COLO668 (cell line): ENCODE data around the gene WNT10A.

ENCODE experiments used
- DNase-seq: peaks from one replicate; lab custom pipeline; 2025; ENCODE audit not compliant: unreplicated experiment; lab: John Stamatoyannopoulos, UW

The WNT10A gene

DNA sequence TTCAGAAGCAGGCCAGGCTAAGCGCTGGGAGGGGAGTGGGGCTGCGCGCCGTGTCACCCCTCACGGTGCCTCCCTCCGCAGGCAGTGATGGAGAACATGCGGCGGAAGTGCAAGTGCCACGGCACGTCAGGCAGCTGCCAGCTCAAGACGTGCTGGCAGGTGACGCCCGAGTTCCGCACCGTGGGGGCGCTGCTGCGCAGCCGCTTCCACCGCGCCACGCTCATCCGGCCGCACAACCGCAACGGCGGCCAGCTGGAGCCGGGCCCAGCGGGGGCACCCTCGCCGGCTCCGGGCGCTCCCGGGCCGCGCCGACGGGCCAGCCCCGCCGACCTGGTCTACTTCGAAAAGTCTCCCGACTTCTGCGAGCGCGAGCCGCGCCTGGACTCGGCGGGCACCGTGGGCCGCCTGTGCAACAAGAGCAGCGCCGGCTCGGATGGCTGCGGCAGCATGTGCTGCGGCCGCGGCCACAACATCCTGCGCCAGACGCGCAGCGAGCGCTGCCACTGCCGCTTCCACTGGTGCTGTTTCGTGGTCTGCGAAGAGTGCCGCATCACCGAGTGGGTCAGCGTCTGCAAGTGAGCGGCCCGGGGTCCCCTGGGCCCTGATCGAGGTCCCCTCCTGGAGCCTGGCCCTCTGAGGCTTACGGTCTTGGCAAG, 12.2 kb downstream of the WNT10A start:
- peak; percentile 91 for DNase-seq

DNA sequence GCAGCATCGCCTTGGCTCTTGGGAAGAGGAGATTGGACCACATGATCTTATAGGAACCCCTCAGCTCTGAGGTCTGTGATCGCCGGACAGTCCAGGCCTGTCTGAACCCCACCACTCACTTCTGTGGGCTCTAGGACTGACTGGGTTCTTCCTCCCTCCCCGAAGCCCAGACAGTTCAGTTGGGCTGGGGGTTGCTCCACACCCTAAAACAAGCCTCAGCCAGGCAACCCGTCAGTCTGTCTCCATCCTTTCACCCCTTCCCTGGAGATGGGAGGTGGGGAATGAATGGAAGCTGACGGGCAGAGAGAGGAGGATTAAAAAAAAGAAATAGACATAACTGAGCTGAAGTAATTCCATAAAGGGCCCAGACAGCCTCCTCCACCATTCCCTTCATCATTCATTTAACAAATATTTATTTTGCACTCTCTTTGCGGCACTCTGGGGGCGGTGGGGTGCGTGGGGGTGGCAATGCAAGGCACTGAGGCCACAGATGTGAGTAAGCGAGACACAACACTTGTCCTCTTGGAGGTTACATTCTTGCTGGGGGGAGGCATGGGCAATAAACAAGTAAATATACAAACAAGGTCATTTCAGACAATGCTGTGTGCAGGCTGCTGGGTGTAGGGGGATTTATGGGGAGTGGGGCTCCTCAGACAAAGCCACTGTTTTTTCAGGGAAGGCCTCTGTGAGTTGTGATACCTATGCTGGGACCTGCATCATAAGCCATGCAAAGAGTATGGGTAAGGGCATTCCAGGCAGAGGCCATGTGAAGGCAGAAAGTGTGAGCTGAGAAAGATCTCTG, 12.9 kb downstream of the WNT10A start:
- DNase-seq, result no peak

DNA sequence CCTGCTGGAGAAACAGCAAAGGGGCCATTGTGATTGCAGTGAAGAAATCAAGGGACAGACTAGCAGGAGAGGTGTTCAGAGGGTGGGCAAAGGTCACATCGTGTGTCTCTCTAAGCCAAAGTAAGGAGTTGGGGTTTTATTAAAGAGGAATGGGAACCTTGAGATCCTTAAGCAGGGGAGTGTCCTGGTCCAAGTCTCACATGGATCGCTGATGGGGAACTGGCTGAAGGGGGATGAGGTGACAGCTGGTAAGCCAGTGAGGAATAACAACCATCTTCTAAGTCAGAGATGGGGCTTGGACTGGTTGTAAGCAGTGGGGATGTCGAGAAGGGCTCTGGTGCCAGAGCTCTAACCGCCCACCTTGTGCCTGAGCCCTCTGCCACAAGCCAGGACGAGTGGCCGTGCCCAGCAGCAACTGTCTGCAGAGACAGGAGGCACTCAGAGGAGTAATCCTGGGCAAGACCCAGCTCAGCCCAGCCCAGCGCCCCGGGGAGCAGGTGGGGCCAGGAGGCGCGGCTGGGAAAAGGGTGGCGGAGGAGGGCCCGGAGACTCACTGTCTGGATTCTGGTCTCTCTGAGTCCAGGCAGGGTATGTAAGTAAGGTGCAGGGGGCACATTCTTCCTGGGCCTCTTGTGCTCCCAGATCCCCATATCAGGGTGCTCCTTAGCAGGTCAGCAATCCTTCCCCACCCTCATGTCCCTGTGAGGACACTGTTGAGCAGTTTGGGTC, 13.7 kb downstream of the WNT10A start:
- DNase-seq, result peak; percentile 70

DNA sequence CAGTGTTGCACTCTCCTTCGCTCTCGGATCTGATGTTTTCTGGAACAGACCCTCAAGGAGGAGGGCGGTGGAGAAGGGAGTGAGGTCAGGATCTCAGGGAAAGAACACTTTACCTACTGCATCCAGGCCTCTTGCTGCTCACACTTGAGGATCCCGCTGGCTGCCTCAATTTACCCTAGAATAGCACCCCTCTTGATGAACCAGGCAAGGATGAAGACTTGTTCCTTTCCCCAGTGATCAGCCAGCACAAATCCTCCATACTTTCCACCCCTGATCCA, 14.2 kb downstream of the WNT10A start:
- no peak for DNase-seq

DNA sequence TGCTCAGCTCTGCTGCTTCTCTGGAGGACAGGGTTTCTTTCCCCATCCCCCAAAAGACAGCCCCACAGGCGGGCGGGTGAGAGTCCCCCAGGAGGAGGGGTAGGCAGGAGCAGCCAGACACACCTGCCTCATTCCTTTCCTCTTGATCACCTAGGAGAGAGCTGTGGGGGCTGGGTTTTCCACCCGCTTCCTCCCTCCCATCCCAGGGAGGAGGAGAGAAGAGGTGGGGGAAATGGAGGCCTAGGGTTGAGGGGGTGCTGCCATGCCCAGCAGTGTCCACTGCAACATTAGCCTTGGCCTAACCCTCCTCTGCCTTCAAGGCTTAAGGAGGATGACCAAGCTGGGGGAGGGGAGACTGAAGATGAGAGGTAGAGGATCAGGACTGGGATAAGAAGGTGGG, 14.7 kb downstream of the WNT10A start:
- DNase-seq, result peak; percentile 62

DNA sequence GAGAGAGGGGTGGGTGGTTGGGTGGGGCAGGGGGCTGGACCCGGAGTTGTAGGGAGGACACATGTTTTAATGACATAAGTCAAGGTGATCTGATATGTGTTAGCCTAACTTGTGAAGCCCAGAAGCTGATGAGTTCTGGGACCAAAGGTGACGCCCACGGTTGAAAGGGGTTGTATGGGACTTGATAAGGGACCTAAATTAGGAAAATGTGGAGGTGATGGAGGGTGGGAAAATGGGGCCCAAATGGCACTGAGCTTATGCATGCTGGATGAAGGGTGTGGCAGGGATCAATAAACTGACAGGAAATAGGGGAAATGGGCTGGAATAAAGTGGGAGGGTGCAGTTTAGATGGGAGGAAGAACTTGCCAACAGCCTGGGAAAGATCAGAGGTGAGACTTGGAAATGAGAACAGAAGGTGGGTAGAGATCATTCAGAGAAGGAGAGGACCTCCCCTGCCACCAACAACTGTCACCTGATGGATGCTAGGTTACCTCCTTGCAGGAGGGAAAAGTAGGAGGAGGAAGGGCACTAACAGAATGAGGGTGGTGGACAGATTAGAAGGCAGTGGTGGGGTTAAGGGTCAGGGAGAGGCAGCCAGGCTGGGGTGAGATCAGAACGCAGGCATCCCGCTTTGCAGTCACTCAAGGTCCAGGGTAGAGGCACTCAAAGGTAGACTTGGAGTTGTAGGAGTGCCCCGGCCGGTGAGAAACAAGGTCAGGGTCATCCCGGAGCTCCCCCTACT, 15.3 kb downstream of the WNT10A start:
- DNase-seq, result no peak

DNA sequence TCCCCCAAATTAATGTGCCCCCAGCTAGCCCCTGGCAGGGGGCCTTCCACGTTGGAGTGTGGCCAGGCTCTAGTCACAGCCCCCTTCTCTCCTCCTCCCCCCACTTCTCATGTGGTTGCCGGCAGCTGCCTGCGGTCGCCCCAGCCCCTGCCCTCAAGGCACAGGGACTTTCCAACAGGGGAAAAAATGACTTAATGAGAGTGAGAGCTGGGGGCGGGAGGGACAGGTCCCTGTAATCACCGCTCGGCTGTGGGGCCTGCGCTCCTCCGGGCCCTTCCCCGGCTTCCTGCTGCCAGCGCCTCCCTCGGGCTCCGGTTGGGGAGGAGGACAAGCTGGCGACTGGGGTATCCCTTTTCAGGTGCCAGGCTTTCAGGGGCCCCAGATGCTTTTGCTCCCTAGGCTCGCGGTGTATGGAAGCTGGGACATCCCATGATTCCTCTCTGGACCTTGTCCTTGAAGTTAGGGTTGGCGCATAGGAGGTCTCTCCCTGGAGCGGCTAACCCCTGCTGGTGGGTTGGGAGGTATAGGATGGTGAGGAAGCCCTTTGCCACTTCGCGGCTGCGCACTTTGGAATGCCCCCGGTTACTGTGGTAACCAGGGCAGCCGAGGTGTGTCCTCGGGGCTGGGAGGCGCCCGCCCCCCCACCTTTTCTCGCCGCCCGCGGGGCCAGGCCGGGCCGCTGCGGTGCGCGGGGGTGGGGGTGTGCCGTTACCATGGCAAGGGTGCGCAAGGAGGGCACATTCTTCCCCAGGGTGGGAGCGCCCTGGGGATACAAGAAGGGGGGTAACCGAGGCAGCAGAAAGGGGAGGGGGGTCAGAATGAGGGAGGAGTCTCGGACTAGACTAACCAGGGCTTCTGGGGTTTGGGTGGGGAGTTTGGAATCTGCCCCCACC, 16.1 kb downstream of the WNT10A start:
- DNase-seq, result peak; percentile 83

DNA sequence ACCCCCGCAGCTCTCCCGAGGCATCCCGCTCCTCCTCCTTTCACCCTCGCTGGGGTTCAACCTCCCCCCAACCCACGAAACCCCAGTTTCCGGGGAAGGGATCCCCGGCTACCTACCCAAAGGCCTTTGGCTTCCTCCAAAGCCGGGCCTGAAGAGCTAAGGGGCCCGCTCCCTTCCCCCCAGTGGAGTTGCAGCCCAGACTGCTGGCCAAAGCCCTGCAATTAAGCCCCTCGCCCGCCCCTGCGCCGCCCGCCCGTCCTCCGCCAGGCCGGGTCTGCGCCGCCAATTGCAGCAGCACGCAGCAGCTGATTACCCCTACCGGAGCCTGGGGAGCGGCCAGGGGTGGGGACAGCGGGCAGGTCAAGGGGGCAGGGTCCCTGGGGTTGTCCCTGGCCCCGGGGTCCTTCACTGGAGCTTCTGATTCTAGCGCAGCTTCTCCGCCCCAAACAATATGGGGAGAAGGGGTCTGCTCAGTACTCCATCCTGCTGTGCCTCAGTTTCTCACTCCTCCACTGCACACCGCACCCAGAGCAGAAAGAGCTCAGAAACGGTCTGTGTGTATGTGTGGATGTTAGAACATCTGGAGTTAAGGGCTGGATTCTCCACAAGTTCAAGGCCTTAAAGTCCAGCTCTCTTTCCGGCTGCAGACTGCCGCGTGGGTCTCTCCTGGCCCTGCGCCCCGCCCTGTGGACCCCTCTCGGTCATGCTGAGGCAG, 16.9 kb downstream of the WNT10A start:
- peak; percentile 30 for DNase-seq

DNA sequence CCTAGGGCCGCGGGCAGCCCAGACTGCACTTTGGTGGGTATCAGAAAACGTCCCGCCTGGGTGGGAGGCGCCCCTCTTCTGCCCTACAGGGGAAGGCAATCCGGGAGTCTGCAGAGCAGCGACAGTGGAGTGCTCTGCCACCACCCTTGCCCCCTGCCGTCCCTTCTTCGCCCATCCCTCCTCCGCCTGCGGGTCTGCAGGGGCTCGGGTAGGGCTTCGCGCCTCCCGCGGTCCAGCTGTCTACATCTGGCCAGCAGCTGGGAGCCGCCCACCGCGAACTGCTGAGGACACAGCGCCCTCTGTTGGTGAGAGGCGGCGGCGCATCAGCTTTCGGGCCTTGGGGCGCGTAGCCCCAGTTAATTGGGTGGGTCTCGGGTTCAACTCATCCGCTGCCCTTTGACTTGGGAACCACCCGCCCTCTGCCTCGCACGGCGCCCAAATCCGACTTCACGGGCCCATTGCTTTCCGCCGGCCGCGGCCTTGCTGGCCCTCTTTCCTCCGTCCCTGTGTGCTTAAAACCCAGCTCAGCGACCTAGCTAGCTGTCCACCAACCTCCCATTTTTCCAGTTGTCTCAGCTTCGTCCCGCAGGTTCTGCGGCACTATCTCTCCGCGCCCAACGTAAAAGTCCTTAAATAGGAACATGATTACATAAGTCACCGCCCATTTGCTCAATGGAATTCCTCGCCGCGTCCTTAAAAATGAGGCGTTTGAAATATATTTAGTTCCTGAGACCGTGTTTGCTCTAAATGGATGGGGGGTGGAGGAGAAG, 17.6 kb downstream of the WNT10A start:
- peak; percentile 70 for DNase-seq

DNA sequence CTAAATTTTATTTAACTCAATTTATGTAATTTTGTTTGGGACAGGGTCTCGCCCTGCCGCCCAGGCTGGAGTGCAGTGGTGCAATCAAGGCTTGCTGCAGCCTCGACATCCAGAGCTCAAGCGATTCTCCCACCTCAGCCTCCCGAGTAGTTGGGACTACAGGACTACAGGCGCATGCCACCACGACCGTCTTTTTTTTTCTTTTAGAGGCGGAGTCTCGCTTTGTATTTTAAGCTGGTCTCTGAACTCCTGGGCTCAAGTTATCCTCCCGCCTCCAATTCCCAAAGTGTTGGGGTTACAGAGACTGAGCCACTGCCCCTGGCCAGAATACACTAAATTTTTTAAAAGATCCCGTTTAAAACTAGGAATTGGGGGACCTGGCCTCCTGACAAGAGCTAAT, 18.5 kb downstream of the WNT10A start:
- no peak for DNase-seq

DNA sequence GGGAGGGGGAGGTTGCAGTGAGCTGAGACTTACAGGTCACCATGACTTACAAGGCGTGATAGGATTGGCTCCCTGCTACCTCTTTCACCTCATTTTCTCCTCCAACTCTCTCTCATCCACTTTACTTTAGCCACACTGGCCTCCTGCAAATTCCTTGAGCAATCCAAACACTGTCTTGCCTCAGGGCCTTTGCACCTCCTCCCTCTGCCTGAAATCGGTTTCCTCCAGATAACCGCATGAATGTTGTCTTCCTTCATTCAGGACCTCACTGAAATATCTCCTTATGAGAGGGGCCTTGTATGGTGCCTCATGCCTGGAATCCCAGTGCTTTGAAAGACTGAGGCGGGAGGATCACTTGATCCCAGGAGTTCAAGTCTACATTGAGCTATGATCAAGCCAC, 21.8 kb downstream of the WNT10A start:
- DNase-seq, result no peak

DNA sequence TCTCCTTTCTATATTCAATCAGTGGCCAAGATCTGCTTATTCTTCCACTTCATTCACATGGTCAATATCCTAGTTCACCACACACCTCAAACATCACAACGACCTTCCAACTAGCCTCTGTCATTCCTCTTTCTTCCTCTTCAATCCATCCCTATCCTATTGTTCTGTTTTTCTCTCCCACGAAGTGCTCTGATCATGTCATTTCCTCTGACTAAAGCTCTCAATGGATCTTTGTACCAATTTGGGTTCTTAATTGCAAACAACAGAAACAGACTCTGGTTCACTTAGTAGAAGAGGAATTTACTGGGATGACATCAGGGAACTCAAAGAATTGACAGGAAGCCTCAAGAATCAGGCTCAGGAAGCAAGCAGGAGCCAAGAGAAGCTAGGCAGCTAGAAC, 23.5 kb downstream of the WNT10A start:
- no peak for DNase-seq

DNA sequence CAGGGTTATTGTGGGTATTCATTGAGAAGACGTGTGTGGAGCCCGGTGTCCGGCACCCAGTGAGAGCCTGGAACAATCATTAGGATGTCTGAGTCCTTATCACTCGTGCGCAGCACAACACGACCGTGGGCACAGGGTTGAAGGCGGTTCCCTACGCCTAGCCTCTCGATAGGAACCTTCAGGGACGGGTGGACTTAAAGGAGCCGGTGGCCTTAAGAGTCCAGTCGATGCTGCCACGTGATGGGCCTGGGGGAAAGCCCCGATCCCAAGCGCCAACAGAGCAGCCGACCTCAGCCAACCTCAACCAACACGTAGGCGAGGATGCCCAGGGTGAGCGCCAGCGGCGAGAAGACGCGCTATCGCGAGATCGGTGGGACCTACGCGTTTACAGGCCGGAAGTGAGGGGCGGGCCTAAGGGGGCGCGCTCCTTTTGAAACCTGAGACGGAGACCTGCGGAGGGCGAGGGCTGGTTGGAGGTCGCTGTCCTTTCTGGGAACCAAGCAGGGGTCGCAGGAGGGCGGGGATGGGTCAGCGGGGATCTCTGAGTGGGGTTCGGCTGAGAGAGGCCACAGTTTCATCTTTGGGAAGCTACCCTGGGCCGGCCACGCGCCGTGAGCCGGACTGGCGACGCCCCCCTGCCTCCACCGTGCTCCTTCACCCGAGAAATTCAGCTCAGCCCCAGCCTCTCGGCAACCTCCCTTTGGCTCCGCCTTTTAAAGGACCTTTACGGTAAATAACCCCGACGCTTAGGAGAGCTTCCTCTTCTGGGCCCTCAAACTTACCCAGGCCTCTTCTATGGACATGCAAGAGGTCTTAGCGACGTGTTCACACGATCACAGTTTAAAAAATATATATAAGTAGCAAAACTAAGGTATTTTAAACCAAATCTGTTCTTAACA, 28.3 kb downstream of the WNT10A start:
- DNase-seq, result peak; percentile 96

DNA sequence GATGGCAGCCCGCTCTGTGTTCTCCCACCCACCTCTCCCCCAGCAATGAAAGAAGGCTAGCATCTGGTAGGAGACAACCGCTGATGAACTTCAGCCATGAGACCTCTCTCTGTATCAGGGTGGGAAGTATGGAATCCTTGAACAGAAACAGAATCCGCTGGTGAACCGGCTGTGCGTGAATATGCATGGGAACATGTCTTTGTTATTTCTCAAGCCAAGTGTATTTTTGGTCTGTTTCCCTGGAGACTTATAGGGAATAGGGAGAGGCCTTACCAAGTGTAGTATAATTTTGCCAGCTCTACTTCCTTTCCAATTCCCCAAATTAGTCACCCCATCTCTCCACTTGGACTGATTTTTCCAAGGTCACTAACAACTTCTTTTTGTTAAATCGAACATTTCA, 30.1 kb downstream of the WNT10A start:
- no peak for DNase-seq

DNA sequence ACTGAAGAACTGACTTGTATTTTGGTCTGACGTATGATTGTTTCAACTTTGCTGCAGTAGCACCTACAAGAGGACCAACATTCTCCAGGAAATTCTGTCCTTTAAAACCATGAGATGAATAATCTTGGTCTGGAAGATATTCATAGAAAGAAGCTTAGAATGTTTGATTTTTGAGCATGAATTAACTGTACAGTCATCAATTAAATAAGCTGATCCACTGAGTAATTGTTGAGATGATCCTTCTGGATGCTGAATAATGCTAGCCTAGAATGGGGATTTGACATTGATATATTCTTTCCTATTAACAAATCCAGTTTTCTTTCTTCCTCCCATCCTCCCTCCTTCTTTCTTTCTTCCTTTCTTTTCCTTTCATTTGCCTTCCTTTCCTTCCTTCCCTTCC, 39.9 kb downstream of the WNT10A start:
- DNase-seq, result no peak

DNA sequence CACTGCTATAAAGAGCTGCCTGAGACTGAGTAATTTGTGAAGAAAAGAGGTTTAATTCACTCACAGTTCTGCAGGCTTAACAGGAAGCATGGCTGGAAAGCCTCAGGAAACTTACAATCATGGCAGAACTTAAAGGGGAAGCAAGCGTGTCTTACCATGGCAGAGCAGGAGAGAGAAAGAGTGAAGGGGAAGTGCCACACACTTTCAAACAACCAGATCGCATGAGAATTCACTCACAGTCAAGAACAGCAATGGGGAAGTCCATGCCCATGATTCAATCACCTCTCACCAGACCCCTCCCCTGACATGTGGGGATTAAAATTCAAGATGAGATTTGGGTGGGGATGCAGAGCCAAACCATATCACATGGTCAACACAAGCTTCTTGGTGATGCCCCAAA, 44.1 kb downstream of the WNT10A start:
- DNase-seq, result no peak

DNA sequence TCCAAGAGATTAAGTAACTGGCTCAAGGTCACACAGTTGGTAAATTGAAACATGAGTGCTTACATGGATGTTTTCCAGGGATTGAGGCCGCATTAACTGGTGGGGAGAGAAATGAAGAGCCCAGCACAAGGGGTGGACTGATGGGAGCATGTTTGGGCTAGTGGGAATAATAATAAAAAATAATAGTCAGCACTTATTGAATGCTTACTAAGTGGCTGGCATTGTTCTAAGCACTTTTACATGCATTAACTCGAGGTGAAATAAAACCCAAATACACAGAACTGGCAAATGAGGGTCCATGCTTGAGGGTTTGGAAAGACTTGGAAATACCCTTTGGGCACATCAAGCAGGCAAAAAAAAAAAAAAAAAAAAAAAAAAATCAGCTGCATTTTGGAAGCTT, 44.8 kb downstream of the WNT10A start:
- no peak for DNase-seq

DNA sequence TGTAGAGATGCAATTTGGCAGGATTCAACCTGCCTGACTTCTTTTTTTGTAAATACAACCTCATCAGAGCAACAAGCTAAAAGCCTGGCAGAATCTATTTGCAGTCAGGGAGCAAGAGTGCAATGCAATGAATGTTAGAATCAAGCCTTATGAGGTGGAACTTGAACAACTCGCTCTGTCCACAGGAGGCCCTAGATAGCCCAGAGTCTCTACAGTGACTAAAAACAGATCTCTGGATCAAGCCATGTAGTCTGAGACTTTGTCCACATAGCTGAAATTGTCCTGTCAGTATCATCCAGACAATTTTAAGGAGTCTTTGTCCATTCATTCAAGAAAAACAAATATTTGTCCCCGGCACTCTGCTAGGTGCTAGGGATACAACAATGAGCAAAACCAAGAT, 46.8 kb downstream of the WNT10A start:
- no peak for DNase-seq
